GOT3 (cell line): ENCODE measurements around the gene LAD1.

Experiments
- DNase-seq: peaks from one replicate; lab custom pipeline; 2025; ENCODE audit warnings: mixed read lengths; lab: John Stamatoyannopoulos, UW

The LAD1 gene

GRCh38 chr1:201347498-201348210 lies 51.5 kb downstream of the LAD1 start:
- no peak for DNase-seq

- DNase-seq: no peak
These were observed 52.1 kb downstream of the LAD1 start for GRCh38 chr1:201346987-201347386.

GRCh38 chr1:201346337-201346939 lies 52.7 kb downstream of the LAD1 start:
- DNase-seq: no peak

GRCh38 chr1:201345081-201345355 lies 54.1 kb downstream of the LAD1 start:
- no peak for DNase-seq

GRCh38 chr1:201344206-201345080 lies 54.7 kb downstream of the LAD1 start:
- no peak for DNase-seq

GRCh38 chr1:201341377-201341776 lies 57.7 kb downstream of the LAD1 start:
- DNase-seq: no peak

- no peak for DNase-seq
These were observed 62.2 kb downstream of the LAD1 start for GRCh38 chr1:201336711-201337450.

GRCh38 chr1:201335901-201336300 lies 63.2 kb downstream of the LAD1 start:
- DNase-seq: no peak

GRCh38 chr1:201335174-201335870 lies 63.8 kb downstream of the LAD1 start:
- DNase-seq: no peak

GRCh38 chr1:201334325-201335173 lies 64.6 kb downstream of the LAD1 start:
- DNase-seq: no peak

GRCh38 chr1:201332616-201333335 lies 66.3 kb downstream of the LAD1 start:
- DNase-seq: no peak

- DNase-seq: no peak
These were observed 67.1 kb downstream of the LAD1 start for GRCh38 chr1:201332021-201332420.

GRCh38 chr1:201331166-201331565 lies 68.0 kb downstream of the LAD1 start:
- DNase-seq: no peak
